ENCODE results near the gene HARBI1.

HARBI1 gene

GRCh38 chr11:46637546-46637945, 20.5 kb upstream of the HARBI1 start:
- H3F3A ChIP-seq (ENCODE audit: low read depth): no peaks in the 10 kb centered on the region
- H2AFZ ChIP-seq (ENCODE audit: low read length): no peak overlapping the region
- H3K9me3 ChIP-seq (ENCODE audit: insufficient read depth, low read depth, low read length): no peaks in the 10 kb centered on the region
- no peaks in the 10 kb centered on the region for H3K27me3 ChIP-seq (ENCODE audit: insufficient read depth, low read length, poor library complexity, severe bottlenecking)
- no peak overlapping the region for H3K9ac ChIP-seq (ENCODE audit: low read depth, low read length, poor library complexity, severe bottlenecking)
- H3K9me2 ChIP-seq (replicated peaks; ENCODE audit: low read depth, low read length): no peaks in the 10 kb centered on the region
- H3K4me1 ChIP-seq (ENCODE audit: insufficient read depth, low read length, poor library complexity, severe bottlenecking): peaks cover under 1% of the 10 kb centered on the region
- no peaks in the 10 kb centered on the region for H3K79me2 ChIP-seq (ENCODE audit: insufficient read depth, low read length)
- H3K4me2 ChIP-seq (ENCODE audit: low read depth, low read length, poor library complexity, severe bottlenecking): no peak overlapping the region
- H3K36me3 ChIP-seq (ENCODE audit: insufficient read depth, low read length): peaks cover 24% of the 10 kb centered on the region; the same call in 1 of the 2 replicates
- TF ChIP-seq CTCF (conservative IDR thresholded peaks at IDR 0.05; ENCODE audit: low read length) (no peak), EZH2phosphoT487 (IDR thresholded peaks at IDR 0.05; ENCODE audit: borderline replicate concordance) (no peak)
- no peaks in the 10 kb centered on the region for H4K20me1 ChIP-seq (ENCODE audit: insufficient read depth, low read length, poor library complexity, severe bottlenecking)
- no peak overlapping the region for H3K4me3 ChIP-seq (ENCODE audit: low read length, poor library complexity, severe bottlenecking)

GRCh38 chr11:46635557-46636139, 18.6 kb upstream of the HARBI1 start:
- no peak overlapping the region for H2AFZ ChIP-seq (ENCODE audit: low read length)
- H3K4me3 ChIP-seq (ENCODE audit: low read length, poor library complexity, severe bottlenecking): no peak overlapping the region
- no peak for TF ChIP-seq EZH2phosphoT487 (IDR thresholded peaks at IDR 0.05; ENCODE audit: borderline replicate concordance)
- no peak for TF ChIP-seq CTCF (conservative IDR thresholded peaks at IDR 0.05; ENCODE audit: low read length)
- H3K4me2 ChIP-seq (ENCODE audit: low read depth, low read length, poor library complexity, severe bottlenecking): no peak overlapping the region
- H3K27me3 ChIP-seq (ENCODE audit: insufficient read depth, low read length, poor library complexity, severe bottlenecking): no peaks in the 10 kb centered on the region
- H3K79me2 ChIP-seq (ENCODE audit: insufficient read depth, low read length): no peaks in the 10 kb centered on the region
- H3K36me3 ChIP-seq (ENCODE audit: insufficient read depth, low read length): peaks cover 25% of the 10 kb centered on the region; the same call in 1 of the 2 replicates
- no peaks in the 10 kb centered on the region for H3K9me3 ChIP-seq (ENCODE audit: insufficient read depth, low read depth, low read length)
- no peaks in the 10 kb centered on the region for H3F3A ChIP-seq (ENCODE audit: low read depth)
- H3K4me1 ChIP-seq (ENCODE audit: insufficient read depth, low read length, poor library complexity, severe bottlenecking): no peaks in the 10 kb centered on the region
- H3K9ac ChIP-seq (ENCODE audit: low read depth, low read length, poor library complexity, severe bottlenecking): no peak overlapping the region
- no peaks in the 10 kb centered on the region for H3K9me2 ChIP-seq (replicated peaks; ENCODE audit: low read depth, low read length)
- H4K20me1 ChIP-seq (ENCODE audit: insufficient read depth, low read length, poor library complexity, severe bottlenecking): no peaks in the 10 kb centered on the region

- H3K4me2 ChIP-seq (ENCODE audit: low read depth, low read length, poor library complexity, severe bottlenecking): no peak overlapping the region
- no peak overlapping the region for H3K4me3 ChIP-seq (ENCODE audit: low read length, poor library complexity, severe bottlenecking)
- H3K9me2 ChIP-seq (replicated peaks; ENCODE audit: low read depth, low read length): no peaks in the 10 kb centered on the region
- H3K4me1 ChIP-seq (ENCODE audit: insufficient read depth, low read length, poor library complexity, severe bottlenecking): no peaks in the 10 kb centered on the region
- no peaks in the 10 kb centered on the region for H3K9me3 ChIP-seq (ENCODE audit: insufficient read depth, low read depth, low read length)
- no peaks in the 10 kb centered on the region for H3F3A ChIP-seq (ENCODE audit: low read depth)
- H4K20me1 ChIP-seq (ENCODE audit: insufficient read depth, low read length, poor library complexity, severe bottlenecking): no peaks in the 10 kb centered on the region
- no peak overlapping the region for H2AFZ ChIP-seq (ENCODE audit: low read length)
- no peaks in the 10 kb centered on the region for H3K79me2 ChIP-seq (ENCODE audit: insufficient read depth, low read length)
- TF ChIP-seq CTCF (conservative IDR thresholded peaks at IDR 0.05; ENCODE audit: low read length) (no peak), EZH2phosphoT487 (IDR thresholded peaks at IDR 0.05; ENCODE audit: borderline replicate concordance) (no peak)
- no peak overlapping the region for H3K9ac ChIP-seq (ENCODE audit: low read depth, low read length, poor library complexity, severe bottlenecking)
- H3K36me3 ChIP-seq (ENCODE audit: insufficient read depth, low read length): peaks cover 19% of the 10 kb centered on the region; the same call in 1 of the 2 replicates
- no peaks in the 10 kb centered on the region for H3K27me3 ChIP-seq (ENCODE audit: insufficient read depth, low read length, poor library complexity, severe bottlenecking)
Observed at GRCh38 chr11:46633291-46634217, 16.5 kb upstream of the HARBI1 start.
